ENCODE data around the gene JAZF1.
A peak's percentile ranks its signal among the peaks of the same experiment; 100 is the strongest.

JAZF1 gene

DNA sequence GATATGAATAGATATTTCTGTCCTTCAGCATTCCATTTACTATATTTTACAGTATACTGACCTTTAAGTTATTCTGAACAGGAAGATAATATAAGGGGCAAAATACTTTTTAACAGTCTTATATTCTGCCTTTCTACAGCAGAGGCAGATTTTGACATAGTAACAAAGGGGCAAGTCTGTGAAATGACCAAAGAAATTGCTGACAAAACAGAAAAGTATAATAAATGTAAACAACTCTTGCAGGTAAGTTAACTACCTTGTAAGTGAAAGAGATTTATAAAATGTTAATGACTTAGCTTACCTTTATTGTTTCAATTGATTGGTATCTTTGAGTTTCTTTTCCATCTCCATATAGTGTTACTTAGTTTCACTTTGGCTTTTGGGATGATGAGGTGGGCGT lies 384.6 kb downstream of the JAZF1 start:
- no peak for DNase-seq

DNA sequence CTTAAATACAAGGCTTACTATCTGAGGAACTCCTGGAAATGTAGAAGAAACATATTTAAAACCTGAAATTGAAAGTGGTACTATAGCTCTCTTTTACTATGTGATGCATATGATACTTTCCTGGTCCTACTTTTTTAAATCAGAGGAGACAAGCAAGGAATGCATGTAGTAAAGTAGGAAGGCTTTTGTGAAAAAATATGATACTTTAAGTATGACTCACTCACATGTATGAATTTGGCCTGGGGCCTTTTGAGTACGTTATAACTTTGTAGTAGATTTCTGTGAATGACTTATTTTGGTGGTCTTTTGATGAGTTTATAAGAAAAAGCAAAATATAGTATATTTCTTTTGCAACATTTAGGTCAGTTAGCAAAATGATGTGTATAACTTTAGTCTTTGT lies 386.8 kb downstream of the JAZF1 start:
- no peak for DNase-seq

DNA sequence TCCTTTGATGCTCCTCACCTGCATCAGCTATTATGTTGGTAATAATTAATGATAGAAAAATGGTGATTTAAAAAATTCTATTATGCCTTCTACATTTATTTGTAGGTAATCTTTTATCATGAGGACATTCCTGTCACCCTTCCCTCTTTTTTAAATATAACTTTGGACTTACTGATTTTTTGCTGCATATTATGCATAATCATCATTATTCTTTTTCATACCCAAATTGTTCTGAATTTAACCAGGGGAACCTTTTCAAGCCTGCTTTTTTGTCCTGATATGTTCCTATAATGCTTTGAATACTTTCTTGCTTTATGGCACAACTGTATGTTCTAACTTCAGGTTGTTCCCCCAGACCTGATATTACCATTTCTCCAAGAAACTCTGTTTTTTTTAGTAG lies 392.2 kb downstream of the JAZF1 start:
- no peak for DNase-seq

DNA sequence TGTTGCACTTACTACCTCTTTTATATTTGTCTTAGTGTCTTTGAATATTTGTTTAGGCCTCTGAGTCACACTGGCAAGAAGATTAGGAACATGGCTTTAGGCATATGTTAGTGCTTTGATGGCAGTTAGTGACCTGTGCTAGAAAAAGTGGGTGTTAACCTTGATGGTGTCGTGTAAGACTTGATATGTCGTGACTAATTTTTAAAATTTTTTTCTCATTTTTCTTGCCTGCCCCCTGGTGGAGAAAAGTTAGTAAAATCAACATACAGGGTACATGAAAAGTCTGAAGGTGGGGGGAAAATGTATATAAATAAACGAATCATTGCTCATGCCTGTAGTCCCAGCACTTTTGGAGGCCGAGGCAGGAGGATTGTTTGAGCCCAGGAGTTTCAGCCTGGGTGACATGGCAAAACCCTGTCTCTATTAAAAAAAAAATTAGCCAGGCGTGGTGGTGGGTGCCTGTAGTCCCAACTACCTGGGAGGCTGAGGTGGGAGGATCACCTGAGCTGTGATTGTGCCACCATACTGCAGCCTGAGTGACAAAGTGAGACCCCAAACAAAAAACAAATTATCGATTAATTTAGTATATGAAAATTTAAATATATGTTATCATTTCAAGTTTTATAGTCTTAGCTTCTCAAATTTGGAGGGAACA lies 396.1 kb downstream of the JAZF1 start:
- peak; percentile 44 for DNase-seq

DNA sequence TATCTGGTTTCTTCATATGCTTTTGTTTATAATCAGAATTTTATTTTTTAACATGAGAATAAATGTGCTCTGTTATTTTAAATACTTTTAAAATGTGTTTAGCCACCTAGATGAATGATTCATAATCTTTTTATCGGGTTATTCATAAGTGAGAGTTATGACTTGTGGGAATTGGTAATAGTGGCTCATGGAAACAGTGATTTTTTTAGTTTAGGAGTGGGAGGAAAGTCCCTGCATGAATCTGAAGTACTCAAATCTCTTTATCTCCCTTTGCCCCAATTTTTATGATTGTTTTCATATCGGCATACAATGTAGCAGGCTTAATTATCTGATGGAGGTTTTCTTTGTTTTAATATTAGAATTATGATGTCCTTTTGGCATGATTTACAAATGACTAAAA lies 397.7 kb downstream of the JAZF1 start:
- DNase-seq, result no peak

DNA sequence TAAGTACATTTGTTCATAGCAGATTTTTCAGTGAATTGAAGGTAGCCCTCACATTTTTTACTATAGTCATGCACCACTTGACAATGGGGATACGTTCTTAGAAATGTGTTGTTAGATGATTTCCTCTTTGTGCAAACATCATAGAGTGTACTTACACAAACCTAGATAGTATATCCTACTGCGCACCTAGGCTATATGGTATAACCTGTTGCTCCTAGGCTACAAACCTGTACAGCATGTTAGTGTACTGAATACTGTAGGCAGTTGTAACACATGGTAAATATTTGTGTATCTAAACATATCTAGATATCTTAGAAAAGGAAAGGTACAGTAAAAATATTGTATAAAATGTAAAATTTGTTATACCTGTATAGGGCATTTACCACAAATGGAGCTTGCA lies 399.4 kb downstream of the JAZF1 start:
- no peak for DNase-seq
